ENCODE results near the gene LRMDA.

- TF ChIP-seq CTCF (optimal IDR thresholded peaks at IDR 0.05 in 1 of 3, IDR thresholded peaks at IDR 0.05 in 1 of 3, conservative IDR thresholded peaks at IDR 0.05 in 1 of 3; ENCODE audit: extremely low read depth in 1 of 3, insufficient read depth in 2 of 3, low read length in 3 of 3) (no peak), EZH2 (IDR thresholded peaks at IDR 0.05; ENCODE audit: low read length) (no peak)
Measured at GRCh38 chr10:76341740-76342139, 910.3 kb downstream of the LRMDA start.

All from keratinocyte (primary cell).